HG03039 (cell line): ENCODE data around the gene PDP2.

ENCODE experiments used
- ATAC-seq: cut with Tn5 transposase; IDR thresholded peaks from one replicate; pipeline ENCODE4 v1.9.1; 2021; ENCODE audit warnings: mild to moderate bottlenecking, moderate library complexity; ENCODE audit not compliant: unreplicated experiment

PDP2 gene

GRCh38 chr16:66934138-66934838 is 54.0 kb downstream of the PDP2 start, which contains the start of gene CIAO2B:
TSS of gene CIAO2B (minus strand) at chr16:66934402. CDS start at chr16:66934364, 38 bp downstream.
- peak; percentile 60 for ATAC-seq

DNA sequence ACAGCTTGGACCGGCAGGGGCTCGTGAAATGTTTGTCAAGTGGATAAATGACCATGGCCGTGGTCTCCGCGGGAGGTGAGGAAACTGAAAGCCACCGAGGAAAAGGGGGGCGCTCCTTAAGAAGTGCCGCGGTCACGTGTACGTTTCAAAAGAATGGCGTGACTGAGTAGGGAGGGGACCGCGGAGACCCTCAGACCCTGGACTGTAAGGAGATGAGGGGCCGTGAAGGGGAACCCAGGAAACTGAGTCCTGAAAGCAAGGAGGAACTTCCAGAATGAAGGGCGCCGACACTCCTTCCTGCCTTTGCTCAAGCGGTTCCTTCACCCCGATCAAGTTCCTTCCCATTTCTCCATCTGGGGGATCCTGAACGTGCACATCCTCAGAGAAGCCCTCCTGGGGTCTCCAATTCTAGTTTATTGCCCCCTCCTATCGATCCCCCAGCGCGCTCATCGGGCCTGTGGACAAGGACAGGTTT is 54.6 kb downstream of the PDP2 start:
- ATAC-seq: peak; percentile 12

GRCh38 chr16:66935314-66936011 is 55.1 kb downstream of the PDP2 start, which contains the start of gene CES2:
TSS of gene CES2 (plus strand) at chr16:66935516. CDS start at chr16:66935636, 120 bp downstream.
- no peak for ATAC-seq

DNA sequence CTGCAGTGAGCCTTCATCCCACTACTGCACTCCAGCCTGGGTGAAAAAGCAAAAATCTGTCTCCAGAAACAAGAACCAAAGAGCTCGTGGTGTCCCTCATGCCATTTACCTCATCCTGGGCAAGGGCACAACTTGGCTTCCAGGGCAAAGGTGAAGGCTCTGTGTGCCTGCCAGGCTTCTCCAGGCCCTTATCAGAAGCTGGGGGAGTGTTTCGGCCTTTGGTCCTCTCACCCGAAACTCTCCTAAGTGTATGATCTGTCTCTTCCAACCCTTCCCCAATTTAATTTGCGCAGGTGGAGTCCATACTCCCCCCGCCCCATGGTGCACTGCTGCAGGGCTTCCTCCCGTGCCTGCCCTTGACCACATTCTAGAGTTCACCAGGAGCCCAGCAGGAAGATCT is 56.1 kb downstream of the PDP2 start:
- no peak for ATAC-seq

DNA sequence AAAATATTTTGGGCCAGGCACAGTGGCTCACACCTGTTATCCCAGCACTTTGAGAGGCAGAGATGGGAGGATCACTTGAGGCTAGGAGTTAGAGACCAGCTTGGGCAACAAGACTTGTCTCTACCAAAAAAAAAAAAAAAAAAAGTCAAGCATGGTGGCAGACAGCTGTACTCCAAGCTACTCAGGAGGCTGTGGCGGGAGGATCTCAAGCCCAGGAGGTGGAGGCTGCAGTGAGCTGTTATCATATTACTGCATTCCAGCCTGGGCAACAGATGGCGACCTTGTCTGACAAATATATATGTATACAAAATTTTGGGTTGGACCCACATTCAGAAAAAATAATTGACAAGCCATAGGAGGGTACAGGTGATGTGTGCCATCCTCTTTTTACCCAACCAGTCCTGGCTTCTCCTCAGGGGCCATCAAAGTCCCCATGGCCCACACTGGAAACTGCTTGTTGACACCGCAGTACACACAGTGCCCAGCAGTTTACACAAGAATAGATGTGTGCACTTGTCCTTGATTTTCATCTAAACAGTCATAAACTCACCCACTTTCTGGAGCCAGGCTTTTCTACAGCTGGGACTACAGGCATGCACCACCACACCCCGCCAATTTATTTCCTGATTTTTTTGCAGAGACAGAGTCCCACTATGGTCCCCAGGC is 56.7 kb downstream of the PDP2 start:
- ATAC-seq: no peak

DNA sequence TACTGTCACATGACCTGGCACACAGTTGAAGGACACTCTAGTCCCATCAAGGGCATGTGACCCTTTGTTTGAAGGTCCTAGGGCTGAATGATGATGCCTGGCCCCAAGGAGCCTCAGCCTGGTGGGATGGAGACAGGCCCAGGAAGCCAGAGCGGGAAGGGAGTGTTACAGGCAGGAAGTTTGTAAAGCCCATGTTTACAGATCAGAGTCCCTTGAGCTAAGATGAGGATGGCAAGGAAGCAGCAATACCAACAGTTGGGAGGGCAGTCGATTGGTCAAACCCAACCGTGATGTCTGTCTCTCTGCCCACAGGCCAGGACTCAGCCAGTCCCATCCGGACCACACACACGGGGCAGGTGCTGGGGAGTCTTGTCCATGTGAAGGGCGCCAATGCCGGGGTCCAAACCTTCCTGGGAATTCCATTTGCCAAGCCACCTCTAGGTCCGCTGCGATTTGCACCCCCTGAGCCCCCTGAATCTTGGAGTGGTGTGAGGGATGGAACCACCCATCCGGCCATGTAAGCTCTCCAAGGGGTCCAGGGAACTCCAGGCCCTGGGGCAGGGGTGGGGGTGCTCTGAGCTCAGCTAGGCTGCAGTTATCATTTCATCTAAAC is 57.5 kb downstream of the PDP2 start:
- no peak for ATAC-seq

DNA sequence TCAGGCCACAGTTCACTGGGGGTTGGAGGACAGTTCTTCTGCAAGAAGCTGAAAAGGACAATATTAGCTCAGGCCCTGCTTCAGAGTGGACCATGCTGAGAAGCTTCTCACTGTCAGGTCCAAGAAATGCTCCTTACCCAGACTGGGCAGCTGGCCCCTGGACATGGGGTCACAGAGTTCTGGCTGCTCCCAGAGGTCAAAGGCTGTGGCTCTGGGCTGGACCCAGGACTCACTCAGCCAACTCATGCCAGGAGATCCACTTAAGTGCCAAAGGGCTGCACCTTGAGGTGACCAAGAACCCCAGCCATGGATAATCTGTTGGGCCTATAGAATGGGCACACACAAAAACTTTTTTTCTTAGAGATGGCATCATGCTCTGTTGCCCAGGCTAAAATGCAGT is 59.1 kb downstream of the PDP2 start:
- no peak for ATAC-seq

DNA sequence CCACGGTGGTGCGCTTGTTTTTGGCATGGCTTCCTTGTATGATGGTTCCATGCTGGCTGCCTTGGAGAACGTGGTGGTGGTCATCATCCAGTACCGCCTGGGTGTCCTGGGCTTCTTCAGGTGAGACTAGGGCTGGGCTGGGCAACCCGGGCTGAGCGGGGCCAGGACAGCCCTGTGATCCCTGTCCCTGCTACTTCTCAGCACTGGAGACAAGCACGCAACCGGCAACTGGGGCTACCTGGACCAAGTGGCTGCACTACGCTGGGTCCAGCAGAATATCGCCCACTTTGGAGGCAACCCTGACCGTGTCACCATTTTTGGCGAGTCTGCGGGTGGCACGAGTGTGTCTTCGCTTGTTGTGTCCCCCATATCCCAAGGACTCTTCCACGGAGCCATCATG is 59.9 kb downstream of the PDP2 start:
- no peak for ATAC-seq
